K562 (cell line): ENCODE results near the gene BBS1. TPM values are rescaled to one million over a fixed set of nuclear protein-coding genes. Genes with fewer than 3 reads are reported as not detected.

Source experiments
- BMI1 ChIP-seq: fragments of 150-350 bp; IDR thresholded peaks from 2 replicates; pipeline ENCODE4 v1.6.1; 2014; ENCODE audit warnings: low read length
- DEAF1 ChIP-seq: fragments of 450-650 bp; formaldehyde crosslinking; IDR thresholded peaks from 2 replicates; pipeline ENCODE4 v1.4.0; 2020; ENCODE audit warnings: mild to moderate bottlenecking, moderate library complexity
- DPF2 ChIP-seq: fragments of 450-650 bp; IDR thresholded peaks from 2 replicates; pipeline ENCODE4 v1.6.1; 2016
- ESRRB ChIP-seq: fragments of 250-450 bp; sonication (Bioruptor Pico); IDR thresholded peaks from 2 replicates; pipeline ENCODE4 v1.5.0; 2020; ENCODE audit warnings: mild to moderate bottlenecking, moderate library complexity, borderline replicate concordance
- GATAD2B ChIP-seq: fragments of 450-650 bp; IDR thresholded peaks from 2 replicates; pipeline ENCODE4 v1.6.1; 2017; ENCODE audit warnings: mild to moderate bottlenecking, borderline replicate concordance
- HINFP ChIP-seq: fragments of 450-650 bp; conservative IDR thresholded peaks from 2 replicates; pipeline ENCODE4 v1.6.1; 2016; ENCODE audit warnings: missing genetic modification characterization, low read depth, mild to moderate bottlenecking, control low read depth, missing compliant biosample characterization
- HNRNPL ChIP-seq: fragments of 200-400 bp; formaldehyde crosslinking; IDR thresholded peaks from 2 replicates; pipeline ENCODE4 v1.6.1; 2017; ENCODE audit warnings: low read depth, mild to moderate bottlenecking, low read length
- HNRNPLL ChIP-seq: fragments of 200-400 bp; formaldehyde crosslinking; IDR thresholded peaks from 2 replicates; pipeline ENCODE4 v1.6.1; 2017; ENCODE audit warnings: low read length, low read depth, mild to moderate bottlenecking; ENCODE audit not compliant: poor library complexity, severe bottlenecking
- JUND ChIP-seq, 2 experiments: IDR thresholded peaks; 2 replicates in 1 of 2; 3 replicates in 1 of 2; pipeline ENCODE4 v1.6.1; 2011; ENCODE audit warnings: borderline replicate concordance in 2 of 2, low read depth in 2 of 2, low read length in 2 of 2, improper control_type of control experiment in 1 of 2, missing biosample characterization in 1 of 2, missing genetic modification characterization in 1 of 2, missing genetic modification reagents in 1 of 2
- MBD2 ChIP-seq: sonication (generic); IDR thresholded peaks from 2 replicates; pipeline ENCODE4 v1.6.1; 2016; ENCODE audit warnings: low read depth, borderline replicate concordance
- MIER1 ChIP-seq: fragments of 450-650 bp; IDR thresholded peaks from 2 replicates; pipeline ENCODE4 v1.6.1; 2016; ENCODE audit warnings: antibody characterized with exemption, mild to moderate bottlenecking, low read depth
- PCBP1 ChIP-seq: fragments of 200-400 bp; formaldehyde crosslinking; IDR thresholded peaks from 2 replicates; pipeline ENCODE4 v1.6.1; 2018; ENCODE audit warnings: mild to moderate bottlenecking, low read depth, low read length; ENCODE audit not compliant: poor library complexity, severe bottlenecking
- RBM34 ChIP-seq: fragments of 200-400 bp; formaldehyde crosslinking; IDR thresholded peaks from 2 replicates; pipeline ENCODE4 v1.6.1; 2018; ENCODE audit warnings: low read length, borderline replicate concordance; ENCODE audit not compliant: insufficient read depth
- TAF15 ChIP-seq: fragments of 200-400 bp; formaldehyde crosslinking; IDR thresholded peaks from 2 replicates; pipeline ENCODE4 v1.6.1; 2017; ENCODE audit warnings: mild to moderate bottlenecking, low read depth, low read length, moderate library complexity
- ZBTB34 ChIP-seq: fragments of 250-450 bp; sonication (Bioruptor Pico); IDR thresholded peaks from 2 replicates; pipeline ENCODE4 v1.8.0; 2021; ENCODE audit warnings: mild to moderate bottlenecking, moderate library complexity
- ZNF311 ChIP-seq: fragments of 250-450 bp; sonication (Bioruptor Pico); IDR thresholded peaks from 2 replicates; pipeline ENCODE4 v1.4.0; 2020; ENCODE audit warnings: mild to moderate bottlenecking, moderate library complexity
- ZNF398 ChIP-seq: fragments of 250-450 bp; sonication (Bioruptor Pico); IDR thresholded peaks from 2 replicates; pipeline ENCODE4 v1.8.0; 2021; ENCODE audit warnings: moderate library complexity, mild to moderate bottlenecking, inconsistent platforms
- ZNF740 ChIP-seq, 3 experiments: fragments of 200-800 bp in 1 of 3; sonication (Bioruptor generic) in 1 of 3; sonication (generic) in 1 of 3; formaldehyde crosslinking in 1 of 3; IDR thresholded peaks; 2 replicates each; pipeline versions ENCODE4 v1.6.1 to v1.8.0; 2016 to 2022; ENCODE audit warnings: mild to moderate bottlenecking in 2 of 3, missing compliant biosample characterization in 2 of 3, missing genetic modification characterization in 2 of 3, missing genetic modification reagents in 1 of 3
- ZNF79 ChIP-seq: fragments of 250-450 bp; sonication (Bioruptor Pico); IDR thresholded peaks from 2 replicates; pipeline ENCODE4 v1.4.0; 2020; ENCODE audit warnings: low read depth, mild to moderate bottlenecking, moderate library complexity
- polyA plus RNA-seq, 8 experiments: library from polyadenylated mRNA; depleted of rRNA in 4 of 8; stranded (reverse) in 5 of 8; unstranded in 3 of 8; fragments of >200 nt; fragmentation: Nextera tagmentation in 2 of 8; fragmentation: Illumina TruSeq in 1 of 8; extraction: Ambion mirVana in 2 of 8; extraction: Trizol in 1 of 8; gene quantifications; 2 replicates each; pipeline versions ENCODE4 v1.2.1 to v1.2.3, GENCODE V29; 2011 to 2014; ENCODE audit warnings: inconsistent platforms in 1 of 8, missing spikeins in 1 of 8
- total RNA-seq, 7 experiments: library from RNA; depleted of rRNA in 6 of 7; stranded (reverse); fragments of >200 nt in 6 of 7; fragmentation: Illumina TruSeq in 2 of 7; extraction: Trizol in 2 of 7; gene quantifications; 2 replicates each; pipeline versions ENCODE4 v1.2.1 to v1.2.3, GENCODE V29; 2011 to 2021; ENCODE audit warnings: low replicate concordance in 1 of 7

BBS1 gene
- total and polyA plus RNA-seq, 9 of the 15 experiments (the other 6 are each of a cell fraction or from before 2014, with no cell fraction given), result 9.0 to 19.8 (median 12.1) TPM

GRCh38 chr11:66545701-66546367, 35.4 kb downstream of the BBS1 start, which contains the start of gene ZDHHC24 (continued):
- no peak for TF ChIP-seq DEAF1 (CRISPR knock-in tag)
- no peak for TF ChIP-seq ZNF311
- no peak for TF ChIP-seq ESRRB (CRISPR knock-in tag)
- TF ChIP-seq HNRNPLL, result peak; percentile 69
- no peak for TF ChIP-seq HNRNPL
- TF ChIP-seq ZNF740 (CRISPR knock-in tag; IDR thresholded peaks at IDR 0.05), result peak; percentile 86
- no peak for TF ChIP-seq ZNF740 (tag; IDR thresholded peaks at IDR 0.05)
- no peak for TF ChIP-seq ZNF398 (CRISPR knock-in tag)
- TF ChIP-seq RBM34, result no peak
- TF ChIP-seq BMI1, result no peak
- TF ChIP-seq MIER1, result no peak
- no peak for TF ChIP-seq HINFP (tag)
- TF ChIP-seq ZNF79 (CRISPR knock-in tag), result no peak
- TF ChIP-seq TAF15, result no peak
- TF ChIP-seq PCBP1, result peak; percentile 76
- no peak for TF ChIP-seq ZBTB34
- TF ChIP-seq JUND (IDR thresholded peaks at IDR 0.05; ENCODE audit: borderline replicate concordance, low read depth, low read length), result peak; percentile 11; the same call in 1 of the 2 replicates
- no peak; the same call in 2 of the 3 replicates for TF ChIP-seq JUND (tag; IDR thresholded peaks at IDR 0.05; ENCODE audit: borderline replicate concordance, low read depth, low read length)
- no peak for TF ChIP-seq DPF2
- TF ChIP-seq GATAD2B, result peak; percentile 76; the same call in 1 of the 2 replicates
- peak; percentile 78 for TF ChIP-seq MBD2
